Transverse colon (tissue), 4 donors: Measurements from ENCODE around the gene PLEKHH2.

ENCODE experiments used
- CTCF ChIP-seq, 5 experiments: fragments of 200-600 bp in 3 of 5; fragments of 450-650 bp in 2 of 5; sonication (generic) in 3 of 5; IDR thresholded peaks; 1 replicate in 2 of 5; 2 replicates in 3 of 5; pipeline ENCODE4 v1.5.1; 2016 to 2017; ENCODE audit warnings: antibody characterized with exemption in 5 of 5, inconsistent platforms in 3 of 5, mild to moderate bottlenecking in 2 of 5, moderate library complexity in 1 of 5
- EP300 ChIP-seq: sonication (generic); formaldehyde crosslinking; IDR thresholded peaks from one replicate; pipeline ENCODE4 v1.6.1; 2017; ENCODE audit warnings: antibody characterized with exemption, low read depth
- POLR2A ChIP-seq: fragments of 450-650 bp; IDR thresholded peaks from one replicate; pipeline ENCODE4 v1.6.1; 2016; ENCODE audit warnings: antibody characterized with exemption, mild to moderate bottlenecking, moderate library complexity
- POLR2AphosphoS5 ChIP-seq, 3 donors: sonication (generic); formaldehyde crosslinking; IDR thresholded peaks; one replicate each; pipeline ENCODE4 v1.6.1; 2016; ENCODE audit warnings: antibody characterized with exemption in 3 of 3

- TF ChIP-seq POLR2A (no peak), CTCF (IDR thresholded peaks at IDR 0.05) (no peak), EP300 (no peak), POLR2AphosphoS5 (IDR thresholded peaks at IDR 0.05) (no peak)
Measured at GRCh38 chr2:43717322-43717721, 80.3 kb downstream of the PLEKHH2 start.
